Suppressor macrophage treated with lipopolysaccharide for 1 hour (primary cell): ENCODE results near the gene NRG4.
"Not testable (repeated sequence)": the region's sequence is repeated elsewhere in the genome, so short reads cannot be mapped to it uniquely, and the experiment has no call there.

ENCODE experiments used
- DNase-seq, 3 donors: peaks; one replicate each; pipeline ENCODE4 v3.0.0-alpha.2; 2020 to 2022

The NRG4 gene, protein sequence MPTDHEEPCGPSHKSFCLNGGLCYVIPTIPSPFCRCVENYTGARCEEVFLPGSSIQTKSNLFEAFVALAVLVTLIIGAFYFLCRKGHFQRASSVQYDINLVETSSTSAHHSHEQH

DNA sequence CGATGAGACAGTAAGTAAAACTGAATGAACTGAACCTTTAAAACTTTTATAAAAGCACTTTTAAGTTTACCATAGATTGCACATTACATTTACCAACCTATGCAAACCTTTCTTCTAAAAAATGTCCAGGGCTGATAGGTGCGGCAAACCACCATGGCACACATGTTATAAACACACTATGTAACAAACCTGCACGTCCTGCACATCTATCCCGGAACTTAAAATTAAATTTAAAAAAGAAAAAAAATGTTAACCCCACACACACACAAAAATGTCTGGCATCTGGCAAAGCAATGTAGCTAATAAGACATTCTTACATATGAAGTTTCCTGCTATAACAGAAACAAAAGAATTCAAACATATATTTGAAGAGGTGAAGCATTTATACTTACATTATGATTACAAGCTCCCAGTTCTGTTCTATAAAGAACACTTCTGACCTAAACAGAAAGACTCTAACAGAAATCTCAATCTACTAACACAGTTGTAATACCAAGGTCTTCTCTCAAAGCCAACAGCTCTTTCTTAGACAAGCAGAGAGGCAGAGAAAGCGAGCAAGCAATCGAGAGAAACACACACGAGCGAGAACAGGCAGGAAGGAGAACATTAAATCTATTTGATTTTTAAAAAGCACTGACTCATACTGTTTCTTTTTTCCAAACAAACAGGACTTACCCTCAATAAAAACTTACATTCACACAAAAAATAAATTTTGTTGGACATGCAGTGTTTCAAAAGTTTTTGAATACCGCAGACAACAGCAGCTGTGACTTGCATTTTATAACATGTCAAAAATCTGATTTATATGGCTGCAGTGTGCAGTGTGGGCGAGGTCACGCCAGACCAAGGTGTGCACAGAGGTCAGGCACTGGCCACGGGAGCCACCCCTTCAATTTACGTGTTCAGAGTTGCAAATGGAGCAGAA lies at the start of gene NRG4:
Gene NRG4, minus strand, starts transcription at position 798 of the 925 bp plus-strand sequence. CDS start 1,194 bp downstream, outside the sequence.
- peak in 2 of 3 donors; percentile 17 to 20 for DNase-seq

DNA sequence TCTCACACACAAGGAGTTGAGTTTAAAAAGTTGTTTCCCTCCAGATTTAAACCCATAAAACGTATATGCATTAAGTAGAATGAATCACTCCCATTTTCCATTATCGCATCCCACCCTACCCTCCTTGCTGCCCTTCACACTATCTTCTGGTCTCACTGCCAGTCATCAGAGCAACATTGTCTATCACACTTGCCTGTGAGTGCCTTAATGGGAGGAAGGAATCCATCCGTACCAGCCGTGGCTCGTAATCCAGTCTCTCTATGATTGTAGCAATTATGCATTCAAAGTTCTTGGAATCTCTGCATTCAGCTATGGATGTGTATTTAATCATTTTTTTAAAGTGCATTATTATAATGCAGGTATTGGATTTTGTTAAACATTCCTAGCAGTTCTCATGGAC lies 49.5 kb upstream of the NRG4 start:
- DNase-seq = no peak

DNA sequence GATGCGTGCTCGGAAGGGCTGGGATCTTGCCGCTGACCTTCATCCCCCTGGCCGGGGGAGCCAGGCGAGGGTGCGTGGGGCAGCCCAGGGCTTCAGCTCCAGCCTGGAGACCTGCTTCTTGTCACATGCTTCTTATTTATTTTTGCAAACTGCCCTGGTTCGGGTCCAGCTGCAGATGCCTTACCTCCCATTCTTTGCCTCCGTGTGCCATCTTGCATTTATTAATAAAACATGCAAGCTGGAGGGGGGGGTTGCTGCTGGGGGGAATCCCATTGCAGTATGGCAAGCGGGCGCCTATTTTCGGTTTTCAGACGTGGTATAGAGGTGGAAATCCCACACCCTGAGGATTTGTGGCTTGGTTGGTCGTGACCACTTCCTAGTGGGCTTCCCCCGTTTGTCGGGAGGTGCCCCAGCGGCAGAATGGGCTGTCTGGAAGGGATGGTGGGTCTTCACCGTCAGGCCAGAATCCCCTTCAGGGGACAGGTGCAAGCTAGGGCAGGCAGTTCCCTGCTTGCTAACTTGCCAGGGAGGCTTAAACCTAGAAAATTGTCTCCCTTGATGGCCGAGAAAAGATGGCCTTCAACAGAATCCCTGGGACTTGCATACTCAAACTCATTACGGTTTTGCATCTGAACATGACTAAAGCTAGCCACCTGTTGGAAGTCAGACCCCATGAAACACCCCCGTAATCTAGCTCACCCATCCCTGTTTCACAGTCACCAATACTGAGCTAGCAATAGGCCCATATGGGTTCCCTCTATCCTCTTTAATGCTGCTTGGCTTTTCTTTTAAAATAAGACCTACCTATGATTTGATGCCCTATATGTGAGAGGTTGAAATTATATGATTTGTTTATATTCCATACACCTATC lies 48.1 kb upstream of the NRG4 start:
- peak; percentile 83 to 89 (median 86) for DNase-seq

DNA sequence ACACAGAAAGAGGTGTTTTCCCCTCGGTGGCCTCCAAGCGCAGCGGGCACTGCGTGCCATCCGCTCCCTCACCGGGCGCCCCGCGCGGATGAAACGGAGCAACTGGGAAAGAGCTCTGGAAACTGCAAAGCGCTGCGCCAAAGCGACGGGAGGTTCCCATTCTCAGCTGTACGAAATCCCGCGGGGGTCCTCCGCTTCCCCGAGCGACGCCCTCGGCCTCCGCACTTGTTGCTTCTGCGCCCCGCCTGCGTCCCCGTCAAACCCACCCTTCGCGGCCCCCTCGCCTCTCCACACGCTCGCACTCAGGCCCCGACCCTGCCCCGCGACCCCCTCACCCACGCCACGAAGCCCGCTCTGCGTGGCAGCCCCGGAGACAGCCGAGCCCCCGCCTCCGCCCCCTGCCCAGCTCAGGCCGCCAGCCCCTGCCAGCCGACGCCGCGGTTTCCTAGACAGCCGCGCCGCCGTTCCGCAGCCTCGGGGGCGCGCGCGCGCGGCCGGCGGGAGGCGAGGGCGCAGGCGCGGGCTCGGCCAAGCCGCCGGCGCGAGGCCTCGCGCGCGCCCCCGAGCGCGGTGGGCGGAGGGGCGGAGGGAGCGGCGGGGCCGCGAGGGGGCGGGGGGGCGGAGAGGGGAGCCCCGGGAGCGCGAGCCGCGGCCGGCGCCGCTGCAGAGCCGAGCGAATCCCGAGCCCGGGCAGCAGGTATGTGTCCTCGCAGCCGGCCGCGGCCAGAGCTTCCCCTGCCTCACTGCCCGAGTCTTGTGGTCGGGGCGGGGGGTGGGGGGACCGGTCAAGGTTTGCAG lies 47.3 kb upstream of the NRG4 start, which contains the start of gene TMEM266:
Gene TMEM266, plus strand, starts transcription at position 666 of the 798 bp plus-strand sequence. CDS start 74,279 bp downstream, outside the sequence.
- DNase-seq = peak; percentile 76 to 96 (median 88)

DNA sequence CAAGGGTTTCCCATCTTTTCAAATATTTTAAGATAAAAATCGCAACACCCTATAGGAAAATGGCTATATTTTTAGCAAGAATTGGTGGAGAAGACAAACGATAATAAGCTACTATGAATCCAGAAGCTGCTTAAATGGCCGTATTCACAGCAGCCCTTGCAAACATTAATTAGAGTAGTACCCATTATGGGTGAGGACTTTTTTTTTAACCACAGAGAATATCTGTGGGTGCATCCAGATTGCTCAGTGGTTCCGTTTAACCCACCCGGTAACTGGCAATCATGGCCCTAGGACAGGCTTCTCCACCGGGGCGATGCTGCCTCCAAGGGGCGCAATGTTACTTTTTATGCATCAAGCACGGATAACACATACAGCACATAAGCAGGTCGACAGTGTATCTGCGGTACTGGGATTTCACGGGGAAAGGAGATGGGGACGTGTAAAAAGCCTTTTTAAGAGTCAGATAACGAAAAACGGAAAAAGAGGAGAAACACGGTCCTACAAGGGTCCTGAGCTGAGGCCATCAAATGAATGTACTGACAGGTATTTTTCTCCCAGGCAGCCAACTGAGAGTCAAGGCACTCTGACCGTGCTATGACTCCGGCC lies 46.6 kb upstream of the NRG4 start:
- peak; percentile 63 to 70 (median 68) for DNase-seq

DNA sequence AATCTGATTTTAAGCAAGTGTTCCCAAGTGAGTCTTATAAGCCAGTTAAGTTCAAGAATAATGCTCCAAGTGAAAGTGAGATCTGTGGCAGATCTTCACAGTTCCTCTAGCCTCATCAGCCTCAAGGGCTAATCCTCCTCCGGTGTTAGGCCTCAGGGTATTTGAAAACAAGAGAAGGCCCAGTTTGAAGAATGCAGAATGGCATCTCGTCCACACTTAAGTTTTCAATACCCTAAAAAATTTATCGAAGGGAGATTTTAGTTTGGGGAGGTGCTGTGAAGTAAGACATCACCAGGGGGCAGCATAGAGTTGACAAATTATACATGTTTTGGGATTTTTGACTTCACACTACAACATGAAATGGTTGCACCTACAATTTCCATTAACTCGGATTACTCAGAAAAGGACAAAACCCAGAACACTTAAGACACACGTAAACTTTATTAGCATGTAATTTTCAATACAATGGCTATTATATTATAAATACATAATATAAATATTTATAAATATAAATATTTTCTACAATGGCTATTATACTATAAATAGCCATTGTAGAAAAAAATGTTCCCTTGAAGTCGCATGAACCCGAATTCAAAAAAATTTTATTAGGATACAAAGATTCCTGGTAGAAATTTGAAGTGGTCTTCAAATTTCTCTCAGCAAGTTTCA lies 45.2 kb upstream of the NRG4 start:
- peak; percentile 72 to 81 (median 79) for DNase-seq

DNA sequence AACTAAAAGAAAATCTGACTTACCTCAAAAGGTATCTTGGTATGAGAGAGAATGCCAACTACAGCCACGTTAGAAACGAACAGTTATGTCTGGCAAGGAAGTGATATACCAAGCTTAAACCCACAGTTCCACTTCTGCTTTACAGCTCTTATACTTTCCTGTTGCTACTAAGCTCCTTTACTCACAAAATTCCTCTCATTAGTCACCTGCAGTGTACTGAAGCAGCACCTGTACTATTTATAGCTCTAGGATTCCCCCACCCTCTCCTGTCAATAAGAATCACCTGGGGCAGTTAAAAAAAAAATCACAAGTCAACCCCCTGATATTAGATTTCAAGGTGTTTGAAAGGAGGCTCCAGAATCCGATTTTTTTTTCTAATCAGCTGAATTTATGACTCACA lies 44.7 kb upstream of the NRG4 start:
- peak; percentile 35 to 54 (median 52) for DNase-seq

DNA sequence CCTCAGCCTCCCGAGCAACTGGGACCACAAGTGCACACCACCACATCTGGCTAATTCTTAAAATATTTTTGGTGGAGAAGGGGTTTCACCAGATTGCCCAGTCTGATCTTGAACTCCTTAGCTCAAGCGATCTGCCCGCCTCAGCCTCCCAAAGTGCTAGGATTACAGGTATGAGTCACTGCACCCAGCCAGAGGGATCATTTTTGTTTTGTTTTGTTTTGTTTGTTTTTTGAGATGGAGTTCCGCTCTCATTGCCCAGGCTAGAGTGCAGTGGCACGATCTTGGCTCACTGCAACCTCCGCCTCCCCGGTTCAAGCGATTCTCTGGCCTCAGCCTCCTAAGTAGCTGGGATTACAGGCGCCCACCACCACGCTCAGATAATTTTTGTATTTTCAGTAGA lies 42.0 kb upstream of the NRG4 start:
- not testable (repeated sequence) for DNase-seq

DNA sequence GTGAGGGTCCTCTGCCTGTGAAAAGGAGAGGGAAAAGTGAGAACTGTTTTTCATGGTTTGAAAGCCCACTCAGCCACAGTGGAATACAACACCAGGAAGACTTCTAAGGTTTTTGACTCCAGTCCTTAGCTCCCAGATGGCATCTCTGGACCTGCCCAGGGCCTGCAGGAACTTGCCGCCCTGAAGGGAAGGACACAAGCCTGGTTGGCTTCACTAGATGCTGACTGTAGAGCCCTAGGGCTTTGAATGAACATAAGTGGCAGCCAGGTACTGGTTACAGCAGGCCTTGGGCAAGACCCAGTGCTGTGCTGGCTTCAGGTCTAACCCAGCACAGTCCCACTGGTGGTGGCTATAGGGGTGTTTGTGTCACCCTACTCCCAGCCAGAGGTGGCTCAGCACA lies 26.3 kb upstream of the NRG4 start:
- DNase-seq = no peak

DNA sequence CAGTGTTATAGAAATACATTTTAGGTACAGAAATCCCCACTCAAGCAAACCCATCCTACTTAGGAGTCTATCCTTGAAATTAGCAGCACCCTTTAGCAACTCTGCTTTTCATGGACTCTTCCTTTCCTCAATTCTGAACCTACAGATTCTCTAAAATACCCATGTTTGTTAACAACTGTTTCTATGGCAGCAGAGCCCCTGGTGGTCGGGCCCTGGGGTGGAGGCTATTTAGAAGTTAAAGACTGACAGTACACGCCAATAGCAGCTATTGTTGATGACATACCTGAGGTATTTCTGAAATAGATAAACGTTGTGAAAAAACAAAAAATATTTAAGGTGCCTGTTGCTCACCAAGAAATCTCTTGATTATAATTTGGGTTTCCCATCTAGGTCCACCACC lies 23.4 kb upstream of the NRG4 start:
- DNase-seq = no peak

DNA sequence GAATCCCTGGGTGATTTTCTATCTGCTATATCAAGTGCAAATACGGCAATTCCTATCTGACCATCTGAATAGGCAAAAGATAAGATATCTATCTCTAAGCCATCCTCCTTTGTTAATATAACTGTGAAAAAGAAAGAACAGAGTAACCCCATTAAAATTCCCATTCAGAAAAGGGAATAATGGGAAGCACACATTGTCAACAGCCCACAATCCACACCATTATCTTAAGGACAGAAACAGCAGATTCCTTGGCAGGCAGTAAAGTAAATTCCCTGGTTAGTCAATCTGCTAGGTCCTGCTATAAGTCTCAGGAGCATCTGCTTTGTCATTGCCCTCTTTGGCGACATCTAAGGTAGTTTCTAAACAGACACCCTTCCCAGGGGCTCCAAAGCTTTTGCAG lies 21.9 kb upstream of the NRG4 start:
- no peak for DNase-seq

DNA sequence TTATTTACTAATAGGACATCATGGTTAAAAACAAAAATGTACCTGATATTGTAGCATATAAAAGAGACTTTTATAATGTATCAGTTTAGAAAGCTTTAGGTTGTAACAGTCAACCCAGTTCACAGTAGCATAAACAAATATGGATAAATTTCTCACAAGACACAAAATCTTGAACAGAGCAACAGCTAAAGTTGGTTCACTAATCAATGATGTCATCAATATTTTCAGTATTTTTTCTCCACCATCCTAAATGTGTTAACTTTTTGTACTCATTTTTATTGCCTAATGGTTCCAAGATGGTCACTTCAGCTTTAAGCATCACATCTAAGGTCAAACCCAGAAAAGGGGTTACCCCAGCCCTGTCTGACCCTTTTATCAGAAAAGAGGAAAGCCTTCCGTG lies 21.2 kb upstream of the NRG4 start:
- no peak for DNase-seq

DNA sequence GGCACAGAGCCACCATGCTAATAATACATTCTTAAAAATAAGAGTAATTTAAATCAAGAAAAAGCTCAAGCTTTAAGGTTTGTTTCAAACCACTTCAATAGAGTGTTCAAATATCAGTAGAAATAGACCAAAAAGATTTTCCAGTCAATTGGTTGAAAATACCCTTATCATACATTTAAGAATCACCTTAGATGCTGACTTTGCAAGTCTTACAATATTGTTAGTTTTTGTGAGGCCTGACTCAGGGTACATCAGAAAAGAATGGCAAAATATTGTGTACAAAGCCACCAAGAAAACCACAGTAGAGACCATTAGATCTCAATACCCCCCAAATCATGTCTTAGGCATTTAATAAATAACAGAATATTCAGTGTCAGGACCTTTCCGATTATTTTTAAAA lies 19.8 kb upstream of the NRG4 start:
- DNase-seq = no peak

DNA sequence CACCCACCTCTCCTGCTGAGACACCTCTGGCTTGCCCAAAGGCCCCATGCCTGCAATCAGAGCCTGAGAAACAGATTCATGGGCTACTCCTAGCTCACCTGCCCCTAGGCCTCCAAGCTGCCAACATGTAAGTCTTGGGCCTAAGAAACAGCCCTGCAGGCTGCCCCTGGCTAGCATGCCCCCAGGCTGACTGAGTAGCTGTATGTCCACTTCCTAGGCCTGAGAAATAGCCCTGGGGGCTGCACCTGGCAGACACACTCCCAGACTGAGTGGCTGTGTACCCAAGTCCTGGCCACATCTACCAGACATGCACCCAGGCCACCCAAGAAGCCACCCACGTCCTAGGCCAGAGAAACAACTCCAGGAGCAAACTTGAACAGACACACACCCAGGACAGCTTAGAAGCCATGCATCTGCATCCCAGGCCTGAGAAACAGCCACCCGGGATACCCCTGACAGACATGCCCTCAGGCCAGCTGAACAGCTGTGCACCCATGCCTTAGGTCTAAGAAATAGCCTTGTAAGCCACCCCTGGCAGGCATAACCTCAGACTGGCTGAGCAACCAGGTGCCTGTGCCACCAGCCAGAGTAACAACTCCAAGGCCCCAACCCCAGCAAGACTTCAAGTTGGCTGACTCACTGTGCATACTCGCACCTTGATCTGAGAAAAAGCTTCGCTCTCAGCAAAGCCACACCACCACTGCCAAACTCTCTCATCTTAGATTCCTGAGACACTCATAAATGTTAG lies 12.0 kb upstream of the NRG4 start:
- no peak for DNase-seq

DNA sequence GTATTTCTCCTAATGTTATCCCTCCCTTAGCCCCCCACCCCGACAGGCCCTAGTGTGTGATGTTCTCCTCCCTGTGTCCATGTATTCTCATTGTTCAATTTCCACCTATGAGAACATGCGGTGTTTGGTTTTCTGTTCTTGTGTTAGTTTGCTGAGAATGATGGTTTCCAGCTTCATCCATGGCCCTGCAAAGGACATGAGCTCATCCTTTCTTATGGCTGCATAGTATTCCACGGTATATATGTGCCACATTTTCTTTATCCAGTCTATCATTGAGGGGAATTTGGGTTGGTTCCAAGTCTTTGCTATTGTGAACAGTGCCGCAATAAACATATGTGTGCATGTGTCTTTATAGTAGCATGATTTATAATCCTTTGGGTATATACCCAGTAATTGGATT lies 1.2 kb upstream of the NRG4 start:
- not testable (repeated sequence) for DNase-seq

DNA sequence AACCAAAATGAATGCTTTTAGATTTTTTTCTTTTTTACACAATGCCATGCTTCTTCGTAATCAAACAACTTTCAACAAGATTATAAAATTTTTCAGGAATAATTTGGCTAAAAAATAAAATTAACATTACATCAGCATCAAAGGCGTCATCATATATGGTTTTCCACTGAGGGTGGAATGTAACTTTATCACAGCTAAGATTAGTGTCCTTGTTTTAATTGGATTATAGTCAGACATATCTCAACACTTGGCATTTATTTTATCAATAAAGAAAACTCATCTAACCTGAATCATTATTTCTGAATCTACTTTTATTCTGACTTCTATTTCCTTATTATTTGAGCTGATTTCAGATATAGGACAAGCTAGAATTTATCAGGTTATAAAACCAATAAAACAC lies 1.6 kb downstream of the NRG4 start:
- no peak for DNase-seq

DNA sequence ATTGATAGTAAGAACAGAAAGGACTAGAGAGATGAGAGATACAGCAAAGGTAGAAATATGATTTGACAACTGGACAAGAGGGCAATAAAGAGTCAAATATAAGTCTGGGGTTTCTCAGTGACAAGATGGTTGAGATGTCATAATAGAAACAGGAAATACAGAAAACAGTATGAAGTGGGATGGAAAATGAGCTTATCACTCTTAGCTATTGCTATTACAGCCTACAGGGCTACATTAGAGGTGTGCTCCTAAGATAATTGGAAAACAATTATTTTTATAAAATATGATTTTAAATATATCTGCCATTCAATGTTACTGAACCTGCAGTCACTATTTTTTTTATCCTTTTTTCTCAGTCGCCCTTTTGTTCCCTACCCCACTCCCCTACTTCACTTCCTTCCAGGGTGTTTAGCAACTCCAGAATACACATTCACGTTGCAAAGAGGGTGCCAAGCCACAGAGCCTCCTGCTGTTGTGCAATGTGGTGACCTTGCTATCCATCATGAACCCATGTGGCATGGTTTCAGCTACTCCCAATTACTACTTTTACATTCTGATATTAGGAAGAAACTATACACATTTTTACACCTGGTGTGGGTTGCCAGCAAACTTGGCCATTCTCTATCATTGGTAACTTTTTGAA lies 6.0 kb downstream of the NRG4 start:
- peak; percentile 71 to 79 (median 77) for DNase-seq

DNA sequence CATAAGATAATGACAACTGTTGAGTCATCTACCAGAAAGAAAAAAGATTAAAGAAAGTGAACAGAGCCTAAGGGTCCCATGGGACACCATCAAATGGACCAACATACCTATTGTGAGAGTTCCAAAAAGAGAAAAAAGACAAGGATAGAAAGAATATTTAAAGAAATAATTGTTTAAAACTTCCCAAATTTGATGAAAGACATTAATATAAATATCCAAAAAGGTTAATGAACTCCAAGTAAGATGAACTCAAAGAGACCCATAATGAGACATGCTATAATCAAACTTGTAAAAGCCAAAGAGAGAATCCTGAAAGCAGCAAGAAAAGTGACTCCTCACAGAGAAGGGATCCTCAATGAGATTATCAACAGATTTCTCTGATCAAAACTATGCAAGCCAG lies 8.9 kb downstream of the NRG4 start:
- no peak for DNase-seq

DNA sequence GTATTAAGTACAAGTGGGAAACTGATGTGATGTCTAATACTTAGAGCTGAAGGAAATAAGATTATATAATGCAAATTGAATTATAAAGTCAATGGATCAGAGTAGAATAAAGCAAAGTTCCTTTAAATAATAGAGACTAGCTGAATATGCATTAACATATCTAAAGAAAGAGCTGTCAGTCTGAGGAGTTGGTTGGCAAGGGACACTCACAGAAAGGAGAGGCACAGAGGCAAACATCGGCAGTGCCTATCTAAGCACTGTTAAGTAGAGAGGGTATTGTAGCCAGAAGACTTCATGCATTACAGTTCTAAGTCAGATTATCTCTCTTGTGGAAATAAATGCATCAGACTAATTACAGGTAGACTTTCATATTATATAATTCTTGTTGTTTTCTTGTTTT lies 16.6 kb downstream of the NRG4 start:
- no peak for DNase-seq

DNA sequence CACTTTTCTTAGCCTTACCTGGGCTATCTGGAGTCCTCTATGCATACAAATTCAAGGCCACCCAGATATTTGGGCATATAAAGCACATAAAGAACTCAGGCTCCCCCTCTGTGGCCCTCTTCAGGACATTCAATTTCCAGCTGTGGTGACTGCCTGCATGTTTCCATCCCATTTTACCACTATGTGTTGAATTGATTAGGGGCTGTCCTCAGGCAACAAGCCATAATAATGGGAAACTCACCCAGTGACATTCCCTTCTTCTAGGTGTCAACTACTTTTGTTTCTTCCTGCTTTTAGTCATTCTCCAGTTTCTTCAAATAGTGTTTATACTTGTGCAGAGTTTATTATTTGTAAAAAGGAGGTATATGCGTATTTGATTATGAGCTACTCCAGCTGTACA lies 18.0 kb downstream of the NRG4 start:
- no peak for DNase-seq
